Trophoblast cell (in vitro differentiated cells and primary cell): ENCODE data around the gene LAG3.

Source experiments
- DNase-seq, 2 donors: peaks; one replicate each; pipeline ENCODE4 v3.0.0-alpha.2; 2016
- H2AFZ ChIP-seq: 2 replicates; pipeline ENCODE4 v1.6.1; 2013; ENCODE audit warnings: low read length, moderate library complexity, mild to moderate bottlenecking; ENCODE audit not compliant: insufficient read depth, poor library complexity
- H2AK5ac ChIP-seq: 2 replicates; pipeline ENCODE4 v1.6.1; 2013; ENCODE audit warnings: mild to moderate bottlenecking, low read length
- H2BK120ac ChIP-seq: 2 replicates; pipeline ENCODE4 v1.6.1; 2013; ENCODE audit warnings: low read length, mild to moderate bottlenecking, moderate library complexity; ENCODE audit not compliant: insufficient read depth, poor library complexity
- H2BK12ac ChIP-seq: 2 replicates; pipeline ENCODE4 v1.6.1; 2013; ENCODE audit warnings: mild to moderate bottlenecking, low read length, moderate library complexity
- H2BK5ac ChIP-seq: 2 replicates; pipeline ENCODE4 v1.6.1; 2013; ENCODE audit warnings: low read length, low read depth, moderate library complexity, mild to moderate bottlenecking; ENCODE audit not compliant: poor library complexity
- H3K14ac ChIP-seq: 2 replicates; pipeline ENCODE4 v1.6.1; 2013; ENCODE audit warnings: mild to moderate bottlenecking, low read length
- H3K18ac ChIP-seq: 2 replicates; pipeline ENCODE4 v1.6.1; 2013; ENCODE audit warnings: mild to moderate bottlenecking, low read length
- H3K23ac ChIP-seq: 2 replicates; pipeline ENCODE4 v1.6.1; 2013; ENCODE audit warnings: low read length
- H3K27ac ChIP-seq: 2 replicates; pipeline ENCODE4 v1.5.1; 2013; ENCODE audit warnings: low read depth, mild to moderate bottlenecking, inconsistent platforms, low read length, moderate library complexity
- H3K27me3 ChIP-seq: 2 replicates; pipeline ENCODE4 v1.6.1; 2013; ENCODE audit warnings: inconsistent platforms, mild to moderate bottlenecking, low read length, moderate library complexity; ENCODE audit not compliant: insufficient read depth
- H3K36me3 ChIP-seq, 2 experiments: 1 replicate in 1 of 2; 2 replicates in 1 of 2; pipeline ENCODE4 v1.6.1; 2013; ENCODE audit warnings: low read length in 2 of 2, mild to moderate bottlenecking in 2 of 2, moderate library complexity in 1 of 2; ENCODE audit not compliant: insufficient read depth in 2 of 2, control insufficient read depth in 1 of 2
- H3K4ac ChIP-seq: 2 replicates; pipeline ENCODE4 v1.6.1; 2013; ENCODE audit warnings: low read depth, mild to moderate bottlenecking, low read length, moderate library complexity
- H3K4me1 ChIP-seq, 2 experiments: 1 replicate in 1 of 2; 2 replicates in 1 of 2; pipeline ENCODE4 v1.6.1; 2013; ENCODE audit warnings: low read length in 2 of 2, mild to moderate bottlenecking in 2 of 2, moderate library complexity in 1 of 2; ENCODE audit not compliant: insufficient read depth in 2 of 2, control insufficient read depth in 1 of 2
- H3K4me2 ChIP-seq: 2 replicates; pipeline ENCODE4 v1.6.1; 2013; ENCODE audit warnings: inconsistent platforms, mild to moderate bottlenecking, low read length, moderate library complexity
- H3K4me3 ChIP-seq: 2 replicates; pipeline ENCODE4 v1.5.1; 2013; ENCODE audit warnings: mild to moderate bottlenecking, low read depth, low read length, inconsistent platforms
- H3K79me1 ChIP-seq: one replicate; pipeline ENCODE4 v1.6.1; 2013; ENCODE audit warnings: low read length
- H3K79me2 ChIP-seq: 2 replicates; pipeline ENCODE4 v1.6.1; 2013; ENCODE audit warnings: low read length, mild to moderate bottlenecking; ENCODE audit not compliant: control insufficient read depth, insufficient read depth, poor library complexity
- H3K9ac ChIP-seq: 2 replicates; pipeline ENCODE4 v1.6.1; 2013; ENCODE audit warnings: mild to moderate bottlenecking, low read length
- H3K9me3 ChIP-seq: 2 replicates; pipeline ENCODE4 v1.6.1; 2013; ENCODE audit warnings: low read depth, mild to moderate bottlenecking, control low read depth, inconsistent platforms, low read length; ENCODE audit not compliant: insufficient read depth
- H4K12ac ChIP-seq: 2 replicates; pipeline ENCODE4 v1.6.1; 2013; ENCODE audit warnings: low read depth, mild to moderate bottlenecking, low read length, moderate library complexity
- H4K8ac ChIP-seq: 2 replicates; pipeline ENCODE4 v1.6.1; 2013; ENCODE audit warnings: low read depth, mild to moderate bottlenecking, low read length, moderate library complexity
- H4K91ac ChIP-seq: one replicate; pipeline ENCODE4 v1.6.1; 2013; ENCODE audit warnings: low read depth, mild to moderate bottlenecking, low read length, moderate library complexity
- WGBS: extraction: QIAGEN DNeasy Blood & Tissue Kit; methylation state at CpG from one replicate; pipeline ENCODE4 v1.1.7; 2013; ENCODE audit warnings: missing lambda C conversion rate; ENCODE audit not compliant: insufficient read length, insufficient coverage; ENCODE audit errors: extremely low coverage; 5-methylcytosine and 5-hydroxymethylcytosine counted together

LAG3 gene

DNA sequence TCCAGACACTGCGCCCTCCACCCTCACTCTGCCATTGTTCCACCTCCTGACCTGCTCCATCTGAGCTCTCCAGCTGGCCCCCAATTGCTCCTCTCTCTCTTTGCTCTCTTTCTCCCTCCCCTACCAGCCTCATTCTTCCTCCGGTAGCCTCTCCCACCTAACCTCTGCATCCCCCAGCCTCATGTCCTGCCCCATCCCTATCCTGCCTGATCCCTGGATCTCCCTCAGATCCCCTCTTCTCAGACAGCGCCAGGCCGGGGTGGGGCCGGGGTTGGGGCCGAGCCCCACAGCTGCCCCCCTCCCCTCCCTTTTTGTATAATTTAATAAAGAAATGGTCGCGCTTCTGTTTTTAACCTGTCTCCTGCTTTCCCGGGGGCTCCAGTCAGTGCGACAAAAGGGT, 1.7 kb upstream of the LAG3 start:
- no peak overlapping the region for H3K4me2 ChIP-seq
- DNase-seq: no peak
- H3K23ac ChIP-seq: no peak overlapping the region
- H3K4me3 ChIP-seq: no peak overlapping the region
- H3K9ac ChIP-seq: no peak overlapping the region
- peaks cover 16% of the 10 kb centered on the region for H3K27me3 ChIP-seq
- H4K8ac ChIP-seq: no peak overlapping the region
- H2AFZ ChIP-seq: no peak overlapping the region
- no CpG with 5 or more reads among the region's 10 CpGs for WGBS
- no peak overlapping the region for H3K4ac ChIP-seq
- H2BK5ac ChIP-seq: no peak overlapping the region
- no peak overlapping the region for H3K27ac ChIP-seq
- H3K79me1 ChIP-seq: peaks cover 12% of the 10 kb centered on the region
- no peak overlapping the region for H2BK120ac ChIP-seq
- no peak overlapping the region for H4K12ac ChIP-seq
- no peak overlapping the region for H3K14ac ChIP-seq
- H2BK12ac ChIP-seq: no peak overlapping the region
- peaks cover 17% of the 10 kb centered on the region for H3K79me2 ChIP-seq
- H2AK5ac ChIP-seq: no peak overlapping the region
- H3K4me1 ChIP-seq: peaks cover 14 to 19% of the 10 kb centered on the region in 2 experiments
- no peak overlapping the region for H4K91ac ChIP-seq
- H3K18ac ChIP-seq: no peak overlapping the region
- H3K36me3 ChIP-seq: peaks cover 27 to 28% of the 10 kb centered on the region in 2 experiments
- peaks cover 2% of the 10 kb centered on the region for H3K9me3 ChIP-seq

DNA sequence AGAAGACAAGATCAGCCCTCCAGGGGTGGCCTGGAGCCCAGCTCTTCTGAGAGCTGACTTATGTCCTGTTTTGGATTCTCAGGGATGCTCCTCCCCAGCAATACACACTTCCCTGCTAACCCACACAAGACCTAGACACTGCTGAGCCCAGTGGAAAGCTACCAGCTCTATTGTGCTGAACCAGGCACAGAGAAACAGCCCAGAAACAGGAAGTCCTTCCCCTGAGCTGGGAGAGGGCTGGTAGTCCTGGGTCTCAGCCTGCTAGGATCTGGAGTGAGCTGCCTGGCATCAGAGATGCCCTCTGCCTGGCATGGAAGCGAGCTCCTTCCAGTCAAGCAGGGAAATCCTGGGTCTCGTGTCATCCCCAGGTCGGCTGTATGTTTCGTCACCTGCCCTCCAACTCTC, 1.2 kb upstream of the LAG3 start:
- Histone ChIP-seq H3K4me3 (no peak overlapping the region), H3K9ac (no peak overlapping the region), H3K79me2 (peaks cover 16% of the 10 kb centered on the region), H3K27ac (no peak overlapping the region), H3K18ac (no peak overlapping the region), H3K4me2 (no peak overlapping the region), H3K79me1 (peaks cover 9% of the 10 kb centered on the region), H2BK12ac (no peak overlapping the region), H4K8ac (no peak overlapping the region), H4K12ac (no peak overlapping the region), H2BK120ac (no peak overlapping the region), H3K23ac (no peak overlapping the region), H2AFZ (no peak overlapping the region), H4K91ac (no peak overlapping the region), H3K9me3 (peaks cover 2% of the 10 kb centered on the region), H3K14ac (no peak overlapping the region), H3K36me3 (peaks cover 27 to 28% of the 10 kb centered on the region in 2 experiments), H3K27me3 (peaks cover 16% of the 10 kb centered on the region), H2BK5ac (no peak overlapping the region), H3K4me1 (peaks cover 11 to 15% of the 10 kb centered on the region in 2 experiments), H3K4ac (no peak overlapping the region), H2AK5ac (no peak overlapping the region)
- no CpG with 5 or more reads among the region's 4 CpGs for WGBS
- no peak for DNase-seq

DNA sequence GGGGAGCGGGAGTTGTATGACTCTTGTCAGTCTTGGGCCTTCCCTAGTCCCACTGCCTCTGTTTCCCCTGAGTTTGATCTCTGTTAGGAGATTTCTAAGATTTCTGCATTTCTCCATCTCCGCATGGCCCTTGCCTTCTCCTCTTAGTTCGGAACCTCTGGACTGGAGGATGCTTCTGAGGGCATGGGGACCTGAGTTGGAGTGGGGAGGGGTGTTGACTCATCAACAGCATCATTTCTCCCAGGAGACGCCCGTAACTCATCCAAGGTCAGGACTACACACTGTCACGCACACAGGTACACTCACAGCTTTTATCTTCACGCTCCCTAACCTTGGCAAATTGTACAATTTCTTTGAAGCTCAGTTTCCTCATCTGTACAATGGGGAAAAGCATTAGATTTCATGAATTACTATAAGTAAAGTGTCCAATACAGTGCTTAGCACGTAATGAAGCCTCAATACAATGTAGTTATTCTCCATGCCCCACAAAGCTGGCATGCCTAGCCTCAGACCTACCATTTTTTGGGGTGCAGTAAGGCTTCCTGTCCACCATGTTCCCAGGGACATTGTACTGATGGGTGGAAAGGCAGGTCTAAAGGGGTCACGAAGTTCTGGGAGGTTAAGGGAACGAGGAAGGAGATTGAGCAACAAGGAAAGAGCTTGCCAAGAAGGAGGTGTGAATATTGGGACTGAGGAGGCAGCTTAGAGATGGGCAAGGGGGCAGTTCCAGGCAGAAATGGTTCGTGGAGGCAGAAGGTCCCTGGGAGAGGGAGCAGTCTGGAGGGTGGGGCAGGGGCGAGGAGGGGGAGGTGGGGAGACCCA, 600 bp upstream of the LAG3 start:
- no peak for DNase-seq
- peaks cover 11 to 15% of the 10 kb centered on the region in 2 experiments for H3K4me1 ChIP-seq
- H4K91ac ChIP-seq: no peak overlapping the region
- H2BK12ac ChIP-seq: no peak overlapping the region
- peaks cover 7% of the 10 kb centered on the region for H3K79me1 ChIP-seq
- H3K4me3 ChIP-seq: no peak overlapping the region
- H3K14ac ChIP-seq: no peak overlapping the region
- H3K4me2 ChIP-seq: no peak overlapping the region
- H3K23ac ChIP-seq: no peak overlapping the region
- H4K12ac ChIP-seq: no peak overlapping the region
- no peak overlapping the region for H4K8ac ChIP-seq
- no peak overlapping the region for H2BK120ac ChIP-seq
- H3K27ac ChIP-seq: no peak overlapping the region
- H3K9me3 ChIP-seq: peaks cover 2% of the 10 kb centered on the region
- no peak overlapping the region for H3K4ac ChIP-seq
- no peak overlapping the region for H2BK5ac ChIP-seq
- WGBS: no CpG with 5 or more reads among the region's 12 CpGs
- H2AFZ ChIP-seq: no peak overlapping the region
- peaks cover 16% of the 10 kb centered on the region for H3K27me3 ChIP-seq
- no peak overlapping the region for H3K18ac ChIP-seq
- no peak overlapping the region for H2AK5ac ChIP-seq
- peaks cover 13% of the 10 kb centered on the region for H3K79me2 ChIP-seq
- peaks cover 27 to 28% of the 10 kb centered on the region in 2 experiments for H3K36me3 ChIP-seq
- no peak overlapping the region for H3K9ac ChIP-seq

DNA sequence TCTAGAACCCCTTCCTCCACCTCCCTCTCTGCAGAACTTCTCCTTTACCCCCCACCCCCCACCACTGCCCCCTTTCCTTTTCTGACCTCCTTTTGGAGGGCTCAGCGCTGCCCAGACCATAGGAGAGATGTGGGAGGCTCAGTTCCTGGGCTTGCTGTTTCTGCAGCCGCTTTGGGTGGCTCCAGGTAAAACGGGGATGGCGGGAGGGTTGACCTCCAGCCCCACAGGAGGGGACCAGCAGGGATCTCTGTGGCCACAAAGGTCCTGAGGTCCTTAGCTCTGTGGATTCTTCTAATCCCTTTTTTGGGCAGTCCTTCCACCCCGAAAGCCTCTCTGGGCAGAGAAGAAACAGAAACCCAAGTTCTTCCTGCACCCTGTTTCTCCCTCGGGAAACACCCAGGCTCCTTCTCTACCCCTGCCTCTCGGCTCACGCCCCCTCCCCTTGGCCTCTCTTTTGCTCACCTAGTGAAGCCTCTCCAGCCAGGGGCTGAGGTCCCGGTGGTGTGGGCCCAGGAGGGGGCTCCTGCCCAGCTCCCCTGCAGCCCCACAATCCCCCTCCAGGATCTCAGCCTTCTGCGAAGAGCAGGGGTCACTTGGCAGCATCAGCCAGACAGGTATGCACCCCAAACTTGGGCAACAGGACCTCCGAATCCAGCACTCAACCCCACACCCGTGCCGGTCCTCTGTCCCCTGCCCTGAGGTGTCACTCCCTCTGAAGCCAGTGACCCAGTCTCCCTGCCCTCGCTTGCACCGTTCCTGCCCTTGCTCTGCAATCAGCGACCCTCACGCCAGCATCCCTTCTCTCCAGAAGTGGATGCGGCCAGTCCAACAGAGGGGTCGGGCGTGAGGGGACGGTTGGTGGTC, 638 bp downstream of the LAG3 start:
- WGBS: no CpG with 5 or more reads among the region's 21 CpGs
- Histone ChIP-seq H3K4me1 (peaks cover 8 to 10% of the 10 kb centered on the region in 2 experiments), H3K4me3 (no peak overlapping the region), H2BK12ac (no peak overlapping the region), H3K79me1 (no peaks in the 10 kb centered on the region), H3K79me2 (peaks cover 2% of the 10 kb centered on the region), H3K36me3 (peaks cover 27 to 28% of the 10 kb centered on the region in 2 experiments), H2AK5ac (no peak overlapping the region), H2BK5ac (no peak overlapping the region), H4K91ac (no peak overlapping the region), H3K14ac (no peak overlapping the region), H3K9me3 (peaks cover 2% of the 10 kb centered on the region), H3K18ac (no peak overlapping the region), H3K4me2 (no peak overlapping the region), H2BK120ac (no peak overlapping the region), H3K27ac (no peak overlapping the region), H2AFZ (no peak overlapping the region), H3K27me3 (peaks cover 19% of the 10 kb centered on the region), H4K8ac (no peak overlapping the region), H3K23ac (no peak overlapping the region), H4K12ac (no peak overlapping the region), H3K4ac (no peak overlapping the region), H3K9ac (no peak overlapping the region)
- no peak for DNase-seq
